Hypothalamus (tissue), 51 donors: ENCODE data around the gene PDE4B.
"Not testable (repeated sequence)": the region's sequence is repeated elsewhere in the genome, so short reads cannot be mapped to it uniquely, and the experiment has no call there.

ENCODE experiments used
- DNase-seq, 51 donors: peaks; one replicate each; lab custom pipeline; 2025; lab: John Stamatoyannopoulos, UW

Gene PDE4B

DNA sequence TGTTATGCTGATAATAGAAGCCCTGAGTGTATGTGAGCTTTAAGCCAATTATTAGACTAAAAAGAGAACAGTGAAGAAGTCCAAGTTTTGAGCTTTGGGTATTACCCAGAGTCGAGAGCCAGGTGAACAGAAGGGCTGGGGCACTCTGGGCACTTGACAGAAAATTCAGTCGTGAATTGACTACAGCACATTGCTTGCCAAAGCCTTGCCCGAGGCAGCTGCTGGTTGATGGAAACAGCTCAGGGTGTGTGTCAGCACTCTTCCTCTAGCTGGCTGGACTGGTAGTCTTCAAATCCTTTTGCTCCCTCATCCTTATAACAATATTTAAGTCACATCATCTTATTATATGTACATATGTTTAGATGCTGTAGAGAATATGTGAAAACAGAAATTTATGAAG lies 21.3 kb downstream of the PDE4B start:
- peak in 13 of 51 donors; percentile 7 to 48 (median 27) for DNase-seq

DNA sequence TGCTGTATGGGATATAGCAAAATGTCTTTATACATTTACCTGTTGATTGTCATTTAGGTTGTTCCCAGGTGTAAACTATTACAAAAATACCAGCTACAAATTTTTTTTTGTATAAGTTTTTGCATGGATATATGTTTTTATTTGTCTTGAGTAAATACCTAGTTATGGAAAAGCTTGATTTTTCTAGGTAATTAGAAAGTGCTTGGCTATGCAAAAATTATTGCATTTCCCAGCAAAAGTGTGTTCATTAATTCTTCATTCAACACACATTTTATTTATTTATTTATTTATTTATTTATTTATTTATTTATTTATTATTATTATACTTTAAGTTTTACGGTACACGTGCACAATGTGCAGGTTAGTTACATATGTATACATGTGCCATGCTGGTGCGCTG lies 22.1 kb downstream of the PDE4B start:
- no peak for DNase-seq

DNA sequence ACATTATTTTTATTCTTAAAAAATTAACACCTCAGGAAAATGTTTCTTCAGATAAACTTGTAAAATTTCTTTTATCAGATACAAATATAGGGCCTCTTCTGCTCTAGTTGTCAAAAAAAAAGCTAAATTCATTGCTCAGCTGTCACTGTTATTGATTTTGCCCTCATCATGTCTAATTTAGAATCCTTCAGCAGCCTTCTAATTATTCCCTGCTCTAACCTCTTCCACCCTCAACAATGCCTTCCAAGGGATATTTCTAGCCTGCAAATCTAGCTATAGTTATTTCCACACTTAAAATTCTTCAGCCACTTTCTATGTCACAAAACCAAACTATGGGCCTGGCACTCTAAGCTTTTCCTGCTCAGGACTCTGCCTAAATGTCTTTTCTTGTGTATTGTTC lies 25.2 kb downstream of the PDE4B start:
- DNase-seq: no peak

- no peak for DNase-seq
Observed at GRCh38 chr1:65818966-65819365, 26.3 kb downstream of the PDE4B start.

DNA sequence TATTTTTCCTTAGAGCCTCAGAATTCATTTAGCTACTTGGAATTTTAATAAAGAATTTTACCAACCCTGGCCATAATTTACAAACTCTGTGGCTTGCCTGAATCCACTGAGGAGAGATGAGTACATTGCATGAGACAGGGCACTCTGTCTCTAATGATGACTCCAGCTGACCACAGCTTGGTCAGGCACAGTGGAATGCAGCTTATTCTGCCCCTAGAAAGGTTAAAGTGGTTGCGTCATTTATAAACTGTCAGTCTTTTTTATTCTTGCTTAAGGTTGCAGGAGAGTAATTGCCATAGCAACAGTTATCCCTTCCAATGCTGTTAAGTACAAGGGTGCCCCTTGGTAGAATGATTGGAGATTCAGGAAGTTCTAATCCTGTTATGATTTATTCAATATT lies 28.3 kb downstream of the PDE4B start:
- DNase-seq: no peak

DNA sequence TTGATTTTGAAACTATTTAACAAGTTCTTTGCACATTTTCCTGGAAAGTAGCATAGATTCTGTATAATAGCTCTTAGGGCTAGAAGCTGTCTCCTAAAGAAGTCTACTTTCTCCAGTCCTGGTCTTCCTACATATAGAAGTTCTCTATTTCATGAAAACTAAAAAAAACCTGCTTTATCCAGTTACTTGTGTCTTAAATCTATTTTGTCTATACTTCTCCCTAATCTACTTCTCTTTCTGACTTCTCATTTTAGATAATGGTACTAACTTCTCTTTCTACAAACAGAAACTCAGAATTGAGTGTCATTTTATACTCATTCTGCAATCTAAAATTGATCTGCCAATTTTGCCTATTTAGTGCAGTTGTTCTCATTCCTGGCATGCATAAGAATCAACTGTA lies 28.7 kb downstream of the PDE4B start:
- no peak for DNase-seq

DNA sequence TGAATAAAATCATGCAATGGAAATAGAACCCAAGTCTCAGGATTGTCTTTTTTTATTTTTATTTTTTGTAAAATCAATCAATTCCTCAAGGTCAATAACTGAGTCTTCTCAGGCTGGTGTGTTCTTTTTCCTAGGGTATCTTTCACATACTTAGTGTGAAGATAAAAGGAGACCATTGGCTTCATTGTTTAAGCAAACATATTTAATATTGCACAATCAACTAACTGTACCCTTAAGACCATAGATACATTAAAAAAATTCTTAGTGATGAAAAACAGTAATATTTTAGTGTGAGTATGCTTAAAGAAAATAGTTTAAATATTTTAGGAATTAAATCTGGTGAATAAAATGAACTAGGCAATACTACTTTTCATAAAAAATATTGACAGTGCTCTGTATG lies 31.4 kb downstream of the PDE4B start:
- DNase-seq: no peak

DNA sequence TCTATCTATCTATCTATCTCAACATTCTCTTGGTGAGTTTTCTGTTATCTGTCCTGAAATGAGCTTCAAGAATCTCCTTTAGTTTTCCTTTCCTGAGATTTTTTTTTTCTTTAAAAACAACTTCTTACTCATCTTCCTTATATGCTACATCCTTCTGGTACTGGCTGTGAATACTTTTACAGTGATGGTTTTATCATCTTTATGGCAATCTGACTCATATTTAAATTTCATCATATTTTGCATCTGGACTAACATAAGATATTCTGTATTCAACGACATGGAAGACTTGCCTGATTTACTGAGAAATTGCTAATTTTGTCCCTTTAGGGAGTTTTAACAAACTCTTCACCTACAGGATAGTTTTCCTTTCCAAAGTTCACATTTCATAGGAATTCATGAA lies 33.0 kb downstream of the PDE4B start:
- DNase-seq: no peak

DNA sequence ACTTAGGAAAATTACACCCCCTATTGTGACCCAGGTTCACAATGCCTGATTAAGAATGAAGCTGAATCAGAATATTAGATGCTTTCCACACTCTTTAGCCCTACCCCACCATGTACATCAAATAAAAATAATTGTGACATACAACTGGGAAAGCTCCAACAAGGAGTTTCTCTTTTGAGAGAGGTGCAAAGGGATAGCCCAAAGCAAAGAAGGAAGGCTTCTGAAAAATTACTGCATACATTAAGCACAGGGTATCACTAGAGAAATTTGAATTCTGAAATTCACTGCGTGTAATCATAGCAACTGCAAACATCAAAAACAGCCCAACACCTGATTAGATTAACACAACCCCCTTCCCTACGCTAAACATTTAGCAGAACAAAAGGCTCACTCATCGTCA lies 34.1 kb downstream of the PDE4B start:
- no peak for DNase-seq

- DNase-seq: no peak
Observed at GRCh38 chr1:65827346-65827745, 34.7 kb downstream of the PDE4B start.

- no peak for DNase-seq
Observed at GRCh38 chr1:65830306-65830705, 37.6 kb downstream of the PDE4B start.

- DNase-seq: no peak
Observed at GRCh38 chr1:65832296-65832695, 39.6 kb downstream of the PDE4B start.

DNA sequence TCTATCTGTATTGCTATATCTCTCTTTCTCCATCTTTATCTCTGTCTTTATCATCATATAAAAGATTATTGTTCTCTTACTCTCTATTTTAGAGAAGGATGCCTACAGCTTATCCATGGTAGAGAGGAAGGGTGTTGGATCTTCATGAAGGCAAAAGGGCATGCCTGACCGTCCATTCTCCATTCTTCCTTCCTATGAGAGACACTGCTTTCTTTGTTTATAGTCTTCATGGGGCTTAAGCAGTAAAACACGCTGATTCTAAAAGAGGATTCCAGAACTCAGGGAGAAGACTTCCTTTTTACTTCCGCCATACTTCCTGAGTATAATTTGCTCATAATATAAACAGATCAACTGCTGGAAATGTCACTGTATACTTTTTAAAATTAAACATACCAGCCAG lies 44.0 kb downstream of the PDE4B start:
- DNase-seq: no peak

- no peak for DNase-seq
Observed at GRCh38 chr1:65840683-65841082, 48.0 kb downstream of the PDE4B start.

- DNase-seq: no peak
Observed at GRCh38 chr1:65844296-65844695, 51.6 kb downstream of the PDE4B start.

GRCh38 chr1:65844821-65845534 lies 52.3 kb downstream of the PDE4B start:
- DNase-seq: no peak

DNA sequence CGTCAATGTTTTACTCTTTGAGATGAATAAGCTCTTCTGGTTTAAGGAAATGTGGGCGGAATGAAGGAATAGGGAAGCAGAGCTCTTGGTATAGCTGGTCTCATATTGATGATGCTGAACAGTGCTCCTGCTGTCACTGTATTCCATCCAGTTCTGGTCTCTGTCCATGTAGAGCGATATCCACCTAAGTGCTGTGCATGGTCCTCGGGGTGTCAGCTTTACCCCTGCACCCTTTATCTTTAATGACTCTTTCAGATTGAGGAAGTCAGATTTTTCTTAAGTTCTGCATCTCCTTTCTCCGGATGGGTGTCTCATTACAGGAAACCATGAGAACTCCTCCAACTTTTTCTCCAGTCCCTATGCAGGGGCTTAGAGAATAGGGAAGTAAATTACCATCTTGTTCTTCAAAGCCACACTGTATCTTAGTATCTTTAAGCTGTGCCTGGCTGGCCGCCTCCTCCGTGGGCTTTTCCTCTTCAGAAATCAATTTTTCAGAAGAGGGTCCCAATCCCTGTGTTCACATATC lies 52.9 kb downstream of the PDE4B start:
- no peak for DNase-seq

DNA sequence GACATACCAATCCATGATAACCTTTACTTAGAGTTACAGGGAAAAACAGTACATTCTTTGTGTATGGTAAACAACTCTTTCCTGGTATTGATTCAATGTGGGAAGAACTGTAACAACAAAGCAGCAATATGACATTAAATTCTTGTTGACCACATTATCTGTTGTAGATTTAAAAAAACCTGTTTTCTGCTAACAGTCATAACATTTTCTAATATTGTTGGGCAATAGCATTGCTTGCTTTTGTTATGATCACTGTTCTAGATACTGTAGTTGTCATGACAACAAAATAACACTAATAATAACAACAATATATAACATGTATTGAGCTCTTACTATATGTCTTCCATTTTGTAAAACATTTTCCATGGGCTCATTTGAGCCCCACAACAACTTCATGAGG lies 54.2 kb downstream of the PDE4B start:
- no peak for DNase-seq

DNA sequence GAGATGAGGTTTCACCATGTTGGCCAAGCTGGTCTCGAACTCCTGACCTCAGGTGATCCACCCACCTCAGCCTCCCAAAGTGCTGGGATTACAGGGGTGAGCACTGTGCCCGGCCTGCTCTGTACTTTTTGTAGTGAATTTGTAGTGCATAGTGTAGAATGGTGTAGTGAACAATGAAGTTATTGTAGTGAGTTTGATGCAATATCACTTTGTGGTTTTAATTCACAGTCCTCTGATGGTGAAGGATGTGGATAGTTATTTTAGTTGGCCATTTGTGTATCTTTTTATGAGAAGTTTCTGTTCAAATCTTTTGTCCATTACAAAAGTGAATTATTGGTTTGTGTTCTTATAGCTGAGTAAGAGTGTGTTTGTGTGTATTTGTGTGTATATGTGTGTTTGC lies 57.6 kb downstream of the PDE4B start:
- DNase-seq: no peak

DNA sequence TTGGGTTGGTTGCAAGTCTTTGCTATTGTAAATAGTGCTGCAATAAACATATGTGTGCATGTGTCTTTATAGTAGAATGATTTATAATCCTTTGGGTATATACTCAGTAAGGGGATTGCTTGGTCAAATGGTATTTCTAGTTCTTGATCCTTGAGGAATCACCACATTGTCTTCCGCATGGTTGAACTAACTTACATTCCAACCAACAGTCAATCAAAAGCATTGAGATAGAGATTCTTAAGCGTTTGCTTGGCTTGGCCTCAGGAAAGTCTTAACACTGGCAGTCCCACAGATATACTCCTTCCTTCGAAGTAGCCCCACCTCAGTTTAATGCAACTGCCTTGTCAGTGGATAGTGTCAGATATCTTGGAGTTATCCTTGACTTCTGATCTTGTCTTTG lies 63.9 kb downstream of the PDE4B start:
- not testable (repeated sequence) for DNase-seq

GRCh38 chr1:65866439-65866838 lies 73.7 kb downstream of the PDE4B start:
- DNase-seq: no peak

GRCh38 chr1:65872301-65872700 lies 79.6 kb downstream of the PDE4B start:
- no peak for DNase-seq

GRCh38 chr1:65878342-65878741 lies 85.6 kb downstream of the PDE4B start:
- not testable (repeated sequence) for DNase-seq
